A549 (cell line): ENCODE measurements around the gene JAKMIP2.

Experiments
- BHLHE40 ChIP-seq: IDR thresholded peaks from 2 replicates; pipeline ENCODE4 v1.6.1; 2012; ENCODE audit warnings: low read depth, low read length, inconsistent platforms
- CEBPB ChIP-seq, 2 experiments: fragments of >200 bp in 1 of 2; sonication (Bioruptor Twin) in 1 of 2; formaldehyde crosslinking in 1 of 2; IDR thresholded peaks; 2 replicates each; pipeline ENCODE4 v1.6.1; 2012 to 2016
- CTCF ChIP-seq: fragments of >200 bp; sonication (Bioruptor Twin); formaldehyde crosslinking; IDR thresholded peaks from 3 replicates; pipeline ENCODE4 v1.5.1; 2016
- EP300 ChIP-seq, 2 experiments: fragments of >200 bp; sonication (Bioruptor Twin); formaldehyde crosslinking; IDR thresholded peaks; 2 replicates in 1 of 2; 3 replicates in 1 of 2; pipeline ENCODE4 v1.6.1; 2016 to 2017
- HOXB13 ChIP-seq: fragments of 250-450 bp; sonication (Bioruptor Pico); IDR thresholded peaks from 2 replicates; pipeline ENCODE4 v1.5.0; 2020; ENCODE audit warnings: low read depth, mild to moderate bottlenecking, moderate library complexity
- POLR2A ChIP-seq: IDR thresholded peaks from 2 replicates; pipeline ENCODE4 v1.6.1; 2012; ENCODE audit warnings: mild to moderate bottlenecking, low read length
- POLR2AphosphoS2 ChIP-seq: conservative IDR thresholded peaks from 2 replicates; pipeline ENCODE4 v1.6.1; 2012; ENCODE audit warnings: low read length, improper control_type of control experiment, inconsistent platforms
- RAD21 ChIP-seq, 2 experiments: fragments of >200 bp in 1 of 2; sonication (Bioruptor Twin) in 1 of 2; formaldehyde crosslinking in 1 of 2; IDR thresholded peaks in 1 of 2; conservative IDR thresholded peaks in 1 of 2; 2 replicates in 1 of 2; 3 replicates in 1 of 2; pipeline ENCODE4 v1.6.1; 2012 to 2018; ENCODE audit warnings: inconsistent platforms in 1 of 2
- REST ChIP-seq: fragments of 200-600 bp; sonication (generic); IDR thresholded peaks from 2 replicates; pipeline ENCODE4 v1.6.1; 2016; ENCODE audit warnings: antibody characterized with exemption, mild to moderate bottlenecking, moderate library complexity
- SREBF2 ChIP-seq: fragments of 450-650 bp; IDR thresholded peaks from 2 replicates; pipeline ENCODE4 v1.6.1; 2014; ENCODE audit warnings: mild to moderate bottlenecking, moderate library complexity
- ZFP36 ChIP-seq: fragments of 450-650 bp; IDR thresholded peaks from 2 replicates; pipeline ENCODE4 v1.6.1; 2014; ENCODE audit warnings: borderline replicate concordance; ENCODE audit not compliant: partially characterized antibody

- TF ChIP-seq RAD21 (conservative IDR thresholded peaks at IDR 0.05 in 1 of 2, IDR thresholded peaks at IDR 0.05 in 1 of 2) = no peak
- no peak for TF ChIP-seq CTCF
- TF ChIP-seq POLR2A = no peak
- TF ChIP-seq POLR2AphosphoS2 = no peak
- TF ChIP-seq CEBPB (IDR thresholded peaks at IDR 0.05) = no peak
- TF ChIP-seq SREBF2 = no peak
- no peak for TF ChIP-seq HOXB13 (CRISPR knock-in tag)
- no peak for TF ChIP-seq REST
- TF ChIP-seq EP300 (IDR thresholded peaks at IDR 0.05) = no peak
- no peak for TF ChIP-seq ZFP36
- no peak for TF ChIP-seq BHLHE40
Measured at GRCh38 chr5:147760086-147760875, 22.2 kb downstream of the JAKMIP2 start.
